NCI-H1048 (cell line): Measurements from ENCODE around the gene ALB.

ENCODE experiments used
- DNase-seq: peaks from one replicate; lab custom pipeline; 2025; lab: John Stamatoyannopoulos, UW

The ALB gene

DNA sequence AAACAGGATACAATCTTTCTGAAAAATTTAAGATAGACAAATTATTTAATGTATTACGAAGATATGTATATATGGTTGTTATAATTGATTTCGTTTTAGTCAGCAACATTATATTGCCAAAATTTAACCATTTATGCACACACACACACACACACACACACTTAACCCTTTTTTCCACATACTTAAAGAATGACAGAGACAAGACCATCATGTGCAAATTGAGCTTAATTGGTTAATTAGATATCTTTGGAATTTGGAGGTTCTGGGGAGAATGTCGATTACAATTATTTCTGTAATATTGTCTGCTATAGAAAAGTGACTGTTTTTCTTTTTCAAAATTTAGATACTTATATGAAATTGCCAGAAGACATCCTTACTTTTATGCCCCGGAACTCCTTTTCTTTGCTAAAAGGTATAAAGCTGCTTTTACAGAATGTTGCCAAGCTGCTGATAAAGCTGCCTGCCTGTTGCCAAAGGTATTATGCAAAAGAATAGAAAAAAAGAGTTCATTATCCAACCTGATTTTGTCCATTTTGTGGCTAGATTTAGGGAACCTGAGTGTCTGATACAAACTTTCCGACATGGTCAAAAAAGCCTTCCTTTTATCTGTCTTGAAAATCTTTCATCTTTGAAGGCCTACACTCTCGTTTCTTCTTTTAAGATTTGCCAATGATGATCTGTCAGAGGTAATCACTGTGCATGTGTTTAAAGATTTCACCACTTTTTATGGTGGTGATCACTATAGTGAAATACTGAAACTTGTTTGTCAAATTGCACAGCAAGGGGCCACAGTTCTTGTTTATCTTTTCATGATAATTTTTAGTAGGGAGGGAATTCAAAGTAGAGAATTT, 5.2 kb downstream of the ALB start:
- DNase-seq: no peak

DNA sequence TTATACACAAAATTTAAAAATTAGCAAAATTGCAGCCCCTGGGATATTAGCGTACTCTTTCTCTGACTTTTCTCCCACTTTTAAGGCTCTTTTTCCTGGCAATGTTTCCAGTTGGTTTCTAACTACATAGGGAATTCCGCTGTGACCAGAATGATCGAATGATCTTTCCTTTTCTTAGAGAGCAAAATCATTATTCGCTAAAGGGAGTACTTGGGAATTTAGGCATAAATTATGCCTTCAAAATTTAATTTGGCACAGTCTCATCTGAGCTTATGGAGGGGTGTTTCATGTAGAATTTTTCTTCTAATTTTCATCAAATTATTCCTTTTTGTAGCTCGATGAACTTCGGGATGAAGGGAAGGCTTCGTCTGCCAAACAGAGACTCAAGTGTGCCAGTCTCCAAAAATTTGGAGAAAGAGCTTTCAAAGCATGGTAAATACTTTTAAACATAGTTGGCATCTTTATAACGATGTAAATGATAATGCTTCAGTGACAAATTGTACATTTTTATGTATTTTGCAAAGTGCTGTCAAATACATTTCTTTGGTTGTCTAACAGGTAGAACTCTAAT, 6.0 kb downstream of the ALB start:
- DNase-seq: no peak

DNA sequence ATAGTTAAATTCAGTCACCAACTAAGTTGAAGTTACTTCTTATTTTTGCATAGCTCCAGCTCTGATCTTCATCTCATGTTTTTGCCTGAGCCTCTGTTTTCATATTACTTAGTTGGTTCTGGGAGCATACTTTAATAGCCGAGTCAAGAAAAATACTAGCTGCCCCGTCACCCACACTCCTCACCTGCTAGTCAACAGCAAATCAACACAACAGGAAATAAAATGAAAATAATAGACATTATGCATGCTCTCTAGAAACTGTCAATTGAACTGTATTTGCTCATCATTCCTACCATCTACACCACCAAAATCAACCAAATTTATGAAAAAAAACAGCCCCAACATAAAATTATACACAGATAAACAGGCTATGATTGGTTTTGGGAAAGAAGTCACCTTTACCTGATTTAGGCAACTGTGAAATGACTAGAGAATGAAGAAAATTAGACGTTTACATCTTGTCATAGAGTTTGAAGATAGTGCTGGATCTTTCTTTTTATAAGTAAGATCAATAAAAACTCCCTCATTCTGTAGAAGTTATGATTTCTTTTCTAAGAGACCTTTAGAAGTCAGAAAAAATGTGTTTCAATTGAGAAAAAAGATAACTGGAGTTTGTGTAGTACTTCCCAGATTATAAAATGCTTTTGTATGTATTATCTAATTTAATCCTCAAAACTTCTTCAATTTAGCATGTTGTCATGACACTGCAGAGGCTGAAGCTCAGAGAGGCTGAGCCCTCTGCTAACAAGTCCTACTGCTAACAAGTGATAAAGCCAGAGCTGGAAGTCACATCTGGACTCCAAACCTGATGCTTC, 7.0 kb downstream of the ALB start:
- no peak for DNase-seq

DNA sequence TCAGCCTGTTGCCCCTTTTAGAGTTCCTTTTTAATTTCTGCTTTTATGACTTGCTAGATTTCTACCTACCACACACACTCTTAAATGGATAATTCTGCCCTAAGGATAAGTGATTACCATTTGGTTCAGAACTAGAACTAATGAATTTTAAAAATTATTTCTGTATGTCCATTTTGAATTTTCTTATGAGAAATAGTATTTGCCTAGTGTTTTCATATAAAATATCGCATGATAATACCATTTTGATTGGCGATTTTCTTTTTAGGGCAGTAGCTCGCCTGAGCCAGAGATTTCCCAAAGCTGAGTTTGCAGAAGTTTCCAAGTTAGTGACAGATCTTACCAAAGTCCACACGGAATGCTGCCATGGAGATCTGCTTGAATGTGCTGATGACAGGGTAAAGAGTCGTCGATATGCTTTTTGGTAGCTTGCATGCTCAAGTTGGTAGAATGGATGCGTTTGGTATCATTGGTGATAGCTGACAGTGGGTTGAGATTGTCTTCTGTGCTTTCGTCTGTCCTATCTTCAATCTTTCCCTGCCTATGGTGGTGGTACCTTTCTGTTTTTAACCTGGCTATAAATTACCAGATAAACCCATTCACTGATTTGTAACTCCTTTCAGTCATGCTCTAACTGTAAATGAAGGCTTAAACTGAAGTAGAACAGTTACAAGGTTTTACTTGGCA, 7.8 kb downstream of the ALB start:
- DNase-seq: no peak

DNA sequence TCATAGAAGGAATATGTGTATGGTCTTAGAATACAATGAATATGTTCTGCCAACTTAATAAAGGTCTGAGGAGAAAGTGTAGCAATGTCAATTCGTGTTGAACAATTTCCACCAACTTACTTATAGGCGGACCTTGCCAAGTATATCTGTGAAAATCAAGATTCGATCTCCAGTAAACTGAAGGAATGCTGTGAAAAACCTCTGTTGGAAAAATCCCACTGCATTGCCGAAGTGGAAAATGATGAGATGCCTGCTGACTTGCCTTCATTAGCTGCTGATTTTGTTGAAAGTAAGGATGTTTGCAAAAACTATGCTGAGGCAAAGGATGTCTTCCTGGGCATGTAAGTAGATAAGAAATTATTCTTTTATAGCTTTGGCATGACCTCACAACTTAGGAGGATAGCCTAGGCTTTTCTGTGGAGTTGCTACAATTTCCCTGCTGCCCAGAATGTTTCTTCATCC, 9.2 kb downstream of the ALB start:
- no peak for DNase-seq

DNA sequence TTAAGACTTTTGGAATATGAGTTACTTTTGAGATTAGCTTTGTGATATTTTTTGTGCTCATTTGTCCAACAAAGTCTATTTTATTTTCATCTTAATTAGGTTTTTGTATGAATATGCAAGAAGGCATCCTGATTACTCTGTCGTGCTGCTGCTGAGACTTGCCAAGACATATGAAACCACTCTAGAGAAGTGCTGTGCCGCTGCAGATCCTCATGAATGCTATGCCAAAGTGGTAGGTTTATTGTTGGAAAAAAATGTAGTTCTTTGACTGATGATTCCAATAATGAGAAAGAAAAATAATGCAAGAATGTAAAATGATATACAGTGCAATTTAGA, 10.8 kb downstream of the ALB start:
- no peak for DNase-seq

DNA sequence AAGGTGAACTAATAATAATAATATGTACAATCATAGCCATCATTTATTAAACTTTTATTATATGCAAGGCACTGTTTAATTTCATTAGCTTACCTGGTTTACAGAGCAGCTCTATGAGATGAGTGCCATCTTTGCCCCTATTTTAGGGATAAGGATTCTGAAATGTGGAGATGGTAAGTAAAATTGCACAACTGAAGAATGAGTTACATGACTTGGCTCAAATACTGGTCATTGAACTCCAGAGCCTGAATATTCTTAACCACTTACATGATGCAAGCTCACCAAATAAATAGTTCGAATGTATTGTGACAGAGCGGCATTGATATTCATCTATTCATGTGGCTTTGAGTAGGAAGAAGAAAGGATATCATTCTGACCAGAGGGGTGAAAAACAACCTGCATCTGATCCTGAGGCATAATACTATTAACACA, 11.7 kb downstream of the ALB start:
- DNase-seq: no peak

DNA sequence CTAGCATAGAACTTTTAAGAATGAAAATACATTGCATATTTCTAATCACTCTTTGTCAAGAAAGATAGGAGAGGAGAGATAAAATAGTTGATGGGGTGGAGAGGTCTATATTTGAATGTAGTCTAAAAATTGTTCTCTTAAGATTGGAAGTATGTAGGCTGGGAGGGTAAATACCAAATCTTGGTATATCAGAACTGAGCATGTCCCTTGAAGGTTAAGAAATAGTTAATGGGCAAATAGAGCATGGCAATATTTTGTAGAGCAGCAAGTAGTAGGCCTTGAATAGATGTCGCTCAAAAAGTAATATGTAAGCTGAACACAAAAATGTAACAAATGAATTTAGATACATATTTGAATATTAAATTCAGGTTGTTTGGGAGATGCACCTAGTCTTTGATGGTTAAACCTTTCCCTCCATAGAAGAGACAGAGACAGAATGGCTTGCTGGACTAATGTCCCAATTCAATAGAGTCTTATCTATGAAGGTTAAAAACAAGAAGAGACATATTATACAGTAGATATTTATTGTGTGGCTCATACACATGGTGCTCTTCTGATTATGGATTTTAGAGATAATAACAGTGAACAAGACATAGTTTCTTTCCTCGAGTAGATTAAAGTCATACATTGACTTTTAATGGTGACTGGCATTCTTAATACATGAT, 12.5 kb downstream of the ALB start:
- no peak for DNase-seq

DNA sequence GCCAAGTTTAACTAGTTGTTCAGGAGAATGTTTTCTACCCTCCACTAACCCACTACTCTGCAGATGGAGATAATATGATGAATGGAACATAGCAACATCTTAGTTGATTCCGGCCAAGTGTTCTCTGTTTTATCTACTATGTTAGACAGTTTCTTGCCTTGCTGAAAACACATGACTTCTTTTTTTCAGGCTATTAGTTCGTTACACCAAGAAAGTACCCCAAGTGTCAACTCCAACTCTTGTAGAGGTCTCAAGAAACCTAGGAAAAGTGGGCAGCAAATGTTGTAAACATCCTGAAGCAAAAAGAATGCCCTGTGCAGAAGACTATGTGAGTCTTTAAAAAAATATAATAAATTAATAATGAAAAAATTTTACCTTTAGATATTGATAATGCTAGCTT, 13.3 kb downstream of the ALB start:
- DNase-seq: no peak

DNA sequence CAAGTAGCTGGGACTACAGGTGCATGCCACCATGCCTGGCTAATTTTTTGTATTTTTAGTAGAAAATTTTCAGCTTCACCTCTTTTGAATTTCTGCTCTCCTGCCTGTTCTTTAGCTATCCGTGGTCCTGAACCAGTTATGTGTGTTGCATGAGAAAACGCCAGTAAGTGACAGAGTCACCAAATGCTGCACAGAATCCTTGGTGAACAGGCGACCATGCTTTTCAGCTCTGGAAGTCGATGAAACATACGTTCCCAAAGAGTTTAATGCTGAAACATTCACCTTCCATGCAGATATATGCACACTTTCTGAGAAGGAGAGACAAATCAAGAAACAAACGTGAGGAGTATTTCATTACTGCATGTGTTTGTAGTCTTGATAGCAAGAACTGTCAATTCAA, 13.9 kb downstream of the ALB start:
- DNase-seq: no peak

DNA sequence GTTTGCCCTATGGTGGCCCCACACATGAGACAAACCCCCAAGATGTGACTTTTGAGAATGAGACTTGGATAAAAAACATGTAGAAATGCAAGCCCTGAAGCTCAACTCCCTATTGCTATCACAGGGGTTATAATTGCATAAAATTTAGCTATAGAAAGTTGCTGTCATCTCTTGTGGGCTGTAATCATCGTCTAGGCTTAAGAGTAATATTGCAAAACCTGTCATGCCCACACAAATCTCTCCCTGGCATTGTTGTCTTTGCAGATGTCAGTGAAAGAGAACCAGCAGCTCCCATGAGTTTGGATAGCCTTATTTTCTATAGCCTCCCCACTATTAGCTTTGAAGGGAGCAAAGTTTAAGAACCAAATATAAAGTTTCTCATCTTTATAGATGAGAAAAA, 14.6 kb downstream of the ALB start:
- DNase-seq: no peak

DNA sequence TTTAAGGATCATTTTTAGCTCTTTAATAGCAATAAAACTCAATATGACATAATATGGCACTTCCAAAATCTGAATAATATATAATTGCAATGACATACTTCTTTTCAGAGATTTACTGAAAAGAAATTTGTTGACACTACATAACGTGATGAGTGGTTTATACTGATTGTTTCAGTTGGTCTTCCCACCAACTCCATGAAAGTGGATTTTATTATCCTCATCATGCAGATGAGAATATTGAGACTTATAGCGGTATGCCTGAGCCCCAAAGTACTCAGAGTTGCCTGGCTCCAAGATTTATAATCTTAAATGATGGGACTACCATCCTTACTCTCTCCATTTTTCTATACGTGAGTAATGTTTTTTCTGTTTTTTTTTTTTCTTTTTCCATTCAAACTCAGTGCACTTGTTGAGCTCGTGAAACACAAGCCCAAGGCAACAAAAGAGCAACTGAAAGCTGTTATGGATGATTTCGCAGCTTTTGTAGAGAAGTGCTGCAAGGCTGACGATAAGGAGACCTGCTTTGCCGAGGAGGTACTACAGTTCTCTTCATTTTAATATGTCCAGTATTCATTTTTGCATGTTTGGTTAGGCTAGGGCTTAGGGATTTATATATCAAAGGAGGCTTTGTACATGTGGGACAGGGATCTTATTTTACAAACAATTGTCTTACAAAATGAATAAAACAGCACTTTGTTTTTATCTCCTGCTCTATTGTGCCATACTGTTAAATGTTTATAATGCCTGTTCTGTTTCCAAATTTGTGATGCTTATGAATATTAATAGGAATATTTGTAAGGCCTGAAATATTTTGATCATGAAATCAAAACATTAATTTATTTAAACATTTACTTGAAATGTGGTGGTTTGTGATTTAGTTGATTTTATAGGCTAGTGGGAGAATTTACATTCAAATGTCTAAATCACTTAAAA, 15.3 kb downstream of the ALB start:
- DNase-seq: no peak

DNA sequence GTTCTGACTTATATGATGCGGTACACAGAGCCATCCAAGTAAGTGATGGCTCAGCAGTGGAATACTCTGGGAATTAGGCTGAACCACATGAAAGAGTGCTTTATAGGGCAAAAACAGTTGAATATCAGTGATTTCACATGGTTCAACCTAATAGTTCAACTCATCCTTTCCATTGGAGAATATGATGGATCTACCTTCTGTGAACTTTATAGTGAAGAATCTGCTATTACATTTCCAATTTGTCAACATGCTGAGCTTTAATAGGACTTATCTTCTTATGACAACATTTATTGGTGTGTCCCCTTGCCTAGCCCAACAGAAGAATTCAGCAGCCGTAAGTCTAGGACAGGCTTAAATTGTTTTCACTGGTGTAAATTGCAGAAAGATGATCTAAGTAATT, 16.5 kb downstream of the ALB start:
- DNase-seq: no peak

DNA sequence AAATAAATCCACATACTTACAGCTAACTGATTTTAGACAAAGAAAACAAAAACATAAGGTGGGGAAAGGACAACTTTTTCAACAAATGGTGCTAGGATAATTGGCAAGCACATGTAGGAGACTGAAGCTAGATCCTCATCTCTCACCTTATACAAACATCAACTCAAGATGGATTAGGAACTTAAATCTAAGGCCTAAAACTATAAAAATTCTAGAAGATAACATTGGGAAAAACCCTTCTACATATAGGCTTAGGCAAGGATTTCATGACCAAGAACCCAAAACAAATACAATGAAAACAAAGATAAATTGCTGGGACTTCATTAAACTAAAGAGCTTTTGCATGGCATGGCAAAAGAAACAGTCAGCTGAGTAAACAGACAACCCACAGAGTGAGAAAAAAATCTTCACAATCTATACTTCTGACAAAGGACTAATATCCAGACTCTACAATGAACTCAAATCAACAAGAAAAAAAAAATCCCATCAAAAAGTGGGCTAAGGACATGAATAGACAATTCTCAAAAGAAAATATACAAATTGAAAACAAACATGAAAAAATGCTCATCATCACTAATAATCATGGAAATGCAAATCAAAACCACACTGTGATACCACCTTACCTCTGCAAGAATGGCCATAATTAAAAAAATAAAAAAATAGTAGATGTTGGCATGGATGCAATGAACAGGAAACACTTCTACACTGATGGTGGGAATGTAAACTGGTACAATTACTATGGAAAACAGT, 17.8 kb downstream of the ALB start:
- DNase-seq: no peak

DNA sequence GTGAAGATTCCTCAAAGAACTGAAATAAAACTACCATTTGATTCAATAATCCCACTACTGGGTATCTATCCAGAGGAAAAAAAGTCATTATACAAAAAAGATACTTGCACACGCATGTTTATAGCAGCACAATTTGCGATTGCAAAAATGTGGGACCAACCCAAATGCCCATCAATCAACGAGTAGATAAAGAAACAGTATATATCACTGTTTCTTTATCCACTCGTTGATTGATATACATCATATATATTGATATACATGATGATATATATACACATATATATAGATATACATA, 18.3 kb downstream of the ALB start:
- DNase-seq: no peak

DNA sequence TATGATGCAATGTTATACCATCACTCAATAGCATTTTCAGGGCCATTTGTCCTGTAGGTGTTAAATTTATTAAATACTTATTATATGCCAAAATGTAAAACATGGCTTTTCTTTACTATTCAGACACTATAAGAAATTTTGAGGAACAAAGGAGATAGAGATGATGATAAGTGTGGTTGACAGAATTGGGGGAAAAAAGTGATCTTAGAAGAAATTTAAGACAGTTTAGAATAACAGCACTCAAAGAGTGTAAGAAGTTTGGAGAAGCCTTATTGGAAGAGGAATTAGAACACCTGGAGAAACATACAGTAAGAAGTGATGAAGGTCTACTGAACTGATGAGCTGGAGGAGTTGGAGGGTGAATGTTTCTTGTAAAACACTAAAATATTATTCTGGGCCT, 19.1 kb downstream of the ALB start:
- no peak for DNase-seq

DNA sequence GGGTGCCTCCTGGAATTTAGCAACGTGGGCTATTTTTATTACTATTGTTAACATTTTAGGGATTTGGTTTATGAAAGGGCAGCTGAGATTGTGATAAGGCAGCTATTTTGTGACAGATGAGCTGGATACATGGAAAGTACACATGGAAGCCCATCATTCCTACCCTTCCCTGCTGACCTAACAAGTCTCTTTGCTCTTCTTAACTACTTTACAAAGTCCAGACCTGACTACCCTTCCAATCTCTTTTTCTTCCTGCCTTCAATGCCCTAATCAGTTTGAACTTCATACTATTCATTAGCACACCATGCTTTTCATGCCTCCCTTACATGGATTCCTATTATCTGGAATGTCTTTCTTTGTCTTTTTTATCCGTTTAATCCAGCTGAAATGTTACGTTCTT, 22.6 kb downstream of the ALB start:
- no peak for DNase-seq

DNA sequence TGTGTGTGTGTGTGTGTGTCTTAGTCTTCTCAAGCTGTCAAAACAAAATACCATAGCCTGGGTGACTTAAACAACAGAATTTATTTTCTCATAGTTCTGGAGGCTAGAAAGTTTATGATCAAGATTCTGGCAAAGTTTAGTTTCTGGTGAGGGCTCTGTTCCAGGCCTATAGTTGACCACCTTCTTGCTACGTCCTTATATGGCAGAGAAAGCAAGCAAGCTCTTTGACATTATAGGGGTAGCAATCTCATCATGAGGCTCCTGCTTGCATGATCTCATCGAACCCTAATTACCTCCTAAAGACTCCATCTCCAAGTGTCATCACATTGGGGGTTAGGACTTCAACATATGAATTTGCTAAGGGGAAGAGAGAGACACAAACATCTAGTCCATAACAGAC, 25.0 kb downstream of the ALB start:
- DNase-seq: no peak

DNA sequence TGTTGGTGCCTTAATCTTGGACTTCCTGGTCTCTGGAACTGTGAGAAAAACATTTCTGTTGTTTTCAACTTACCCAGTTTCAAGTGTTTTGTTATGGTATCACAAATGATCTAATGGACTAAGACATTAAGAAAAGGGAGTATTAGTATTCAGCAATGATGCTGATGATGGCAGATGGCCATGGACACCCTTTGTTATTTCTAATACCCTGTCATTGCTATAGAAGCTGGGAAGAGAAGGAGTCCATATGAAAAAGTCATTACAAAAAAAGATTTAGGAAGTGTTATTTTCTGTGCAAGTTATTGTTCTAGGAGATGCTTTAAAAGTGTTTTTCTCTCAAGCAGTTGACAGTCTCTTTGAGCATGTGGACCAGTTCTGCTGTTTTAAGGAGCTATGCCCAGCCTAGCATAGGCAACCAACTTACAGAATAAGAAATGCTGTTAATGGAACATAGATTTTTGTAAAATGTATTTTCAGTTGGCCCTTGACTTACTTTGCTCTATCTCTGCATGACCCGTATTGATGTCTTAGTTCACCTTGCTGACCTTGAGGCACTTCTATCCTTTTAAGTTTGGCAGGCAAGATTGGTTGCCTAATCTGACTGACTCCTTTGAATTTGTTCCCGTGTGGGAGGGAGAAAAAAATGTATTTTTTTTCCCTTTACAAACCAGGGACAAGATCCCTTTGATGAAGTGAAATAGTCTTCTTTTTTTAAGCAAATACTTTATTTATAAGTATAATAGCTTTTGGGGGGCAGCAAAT, 25.9 kb downstream of the ALB start:
- DNase-seq: no peak

DNA sequence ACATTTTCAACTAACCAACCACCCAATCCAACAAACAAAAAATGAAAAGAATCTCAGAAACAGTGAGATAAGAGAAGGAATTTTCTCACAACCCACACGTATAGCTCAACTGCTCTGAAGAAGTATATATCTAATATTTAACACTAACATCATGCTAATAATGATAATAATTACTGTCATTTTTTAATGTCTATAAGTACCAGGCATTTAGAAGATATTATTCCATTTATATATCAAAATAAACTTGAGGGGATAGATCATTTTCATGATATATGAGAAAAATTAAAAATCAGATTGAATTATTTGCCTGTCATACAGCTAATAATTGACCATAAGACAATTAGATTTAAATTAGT, 27.7 kb downstream of the ALB start:
- no peak for DNase-seq
